GM18868 (cell line): ENCODE results near the gene TTLL3.
A peak's percentile ranks its signal among the peaks of the same experiment; 100 is the strongest.
"Not testable (repeated sequence)": the region's sequence is repeated elsewhere in the genome, so short reads cannot be mapped to it uniquely, and the experiment has no call there.

ENCODE experiments used
- ATAC-seq: cut with Tn5 transposase; IDR thresholded peaks from one replicate; pipeline ENCODE4 v1.9.1; 2021; ENCODE audit warnings: mild to moderate bottlenecking, moderate library complexity; ENCODE audit not compliant: unreplicated experiment

The TTLL3 gene

DNA sequence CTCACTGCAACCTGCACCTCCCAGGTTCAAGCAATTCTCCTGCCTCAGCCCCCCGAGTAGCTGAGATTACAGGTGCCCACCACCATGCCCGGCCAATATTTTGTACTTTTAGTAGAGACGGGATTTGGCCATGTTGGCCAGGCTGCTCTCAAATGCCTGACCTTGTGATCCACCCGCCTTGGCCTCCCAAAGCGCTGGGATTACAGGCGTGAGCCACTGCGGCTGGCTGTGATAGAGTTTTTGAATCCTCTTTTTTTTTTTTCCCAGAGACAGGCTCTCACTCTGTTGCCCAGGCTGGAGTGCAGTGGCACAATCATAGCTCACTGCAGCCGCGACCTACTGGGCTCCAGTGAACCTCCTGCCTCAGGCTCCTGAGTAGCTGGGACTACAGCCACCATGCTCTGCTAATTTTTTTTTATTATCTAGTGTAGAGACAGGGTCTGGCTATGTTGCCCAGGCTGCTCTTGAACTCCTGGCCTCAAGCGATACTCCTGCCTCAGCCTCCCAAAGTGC is 55.1 kb downstream of the TTLL3 start:
- ATAC-seq = not testable (repeated sequence)

DNA sequence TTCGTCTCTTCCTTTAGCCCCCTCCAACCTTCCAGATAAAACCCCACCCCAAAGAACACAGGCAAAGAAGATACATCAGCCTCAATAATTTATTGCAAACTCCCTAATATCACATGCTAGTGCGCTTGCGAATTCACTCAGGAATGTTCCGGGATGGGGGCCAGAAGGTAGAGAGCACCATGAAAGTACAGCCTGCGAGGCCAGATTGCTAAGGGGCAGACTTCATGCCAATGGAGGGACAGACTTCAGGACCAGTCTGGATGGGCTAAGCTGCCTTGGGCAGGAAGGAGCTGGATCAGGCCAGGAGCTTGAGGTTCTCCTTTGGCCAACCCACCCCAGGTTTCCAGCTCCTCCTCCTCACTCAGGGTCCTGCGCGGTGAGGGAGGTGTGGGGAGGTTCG is 56.6 kb downstream of the TTLL3 start:
- no peak for ATAC-seq

DNA sequence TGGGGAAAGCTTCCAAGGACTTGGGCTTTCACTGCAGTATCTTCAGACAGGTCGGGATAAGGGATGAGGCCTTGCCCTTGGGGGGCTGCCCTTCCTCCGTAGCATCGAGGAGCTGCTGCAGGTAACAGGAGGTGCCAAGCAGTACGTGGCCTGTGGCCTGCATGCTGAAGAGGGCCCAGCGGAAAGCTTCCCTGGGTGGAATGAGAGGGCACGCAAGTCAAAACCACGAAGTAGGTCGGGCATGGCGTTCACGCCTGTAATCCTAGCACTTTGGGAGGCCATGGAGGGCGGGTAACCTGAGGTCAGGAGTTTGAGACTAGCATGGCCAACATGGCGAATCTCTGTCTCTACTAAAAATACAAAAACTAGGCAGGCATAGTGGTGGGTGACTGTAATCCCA is 57.0 kb downstream of the TTLL3 start:
- no peak for ATAC-seq

DNA sequence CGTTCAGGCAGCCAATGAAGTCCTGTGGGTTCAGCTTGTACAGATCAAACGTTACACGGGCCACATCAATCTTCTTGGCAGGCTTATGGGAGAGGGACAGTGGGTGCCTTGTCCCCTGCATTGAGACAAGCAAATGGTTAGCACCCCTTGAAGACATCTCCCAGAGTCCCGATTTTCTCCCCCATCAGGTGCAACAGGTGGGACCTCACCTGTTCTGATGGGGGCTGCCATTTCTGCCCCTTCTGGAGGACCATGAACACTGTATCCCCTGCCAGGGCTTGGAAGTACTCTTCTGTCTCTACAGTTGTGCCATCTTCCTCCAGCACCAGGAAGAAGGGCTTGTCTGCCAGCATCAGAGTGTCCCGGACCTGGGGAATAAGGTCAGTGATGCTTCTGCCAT is 59.9 kb downstream of the TTLL3 start:
- ATAC-seq = no peak

DNA sequence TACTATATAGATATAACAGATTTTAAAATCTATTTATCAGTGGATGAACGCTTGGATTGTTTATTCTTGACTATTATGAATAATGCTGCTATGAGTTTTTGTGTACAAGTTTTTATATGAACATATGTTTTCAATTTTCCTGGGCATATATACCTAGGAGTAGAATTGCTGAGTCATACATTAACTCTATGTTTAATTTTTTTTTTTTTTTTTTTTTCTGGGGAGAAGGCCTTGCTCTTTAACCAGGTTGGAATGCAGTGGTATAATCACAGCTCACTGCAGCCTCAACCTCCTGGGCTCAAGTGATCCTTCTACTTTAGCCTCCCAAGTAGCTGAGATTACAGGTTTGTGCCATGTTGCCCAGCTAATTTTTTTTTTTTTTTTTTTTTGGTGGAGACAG is 60.9 kb downstream of the TTLL3 start:
- ATAC-seq = no peak

DNA sequence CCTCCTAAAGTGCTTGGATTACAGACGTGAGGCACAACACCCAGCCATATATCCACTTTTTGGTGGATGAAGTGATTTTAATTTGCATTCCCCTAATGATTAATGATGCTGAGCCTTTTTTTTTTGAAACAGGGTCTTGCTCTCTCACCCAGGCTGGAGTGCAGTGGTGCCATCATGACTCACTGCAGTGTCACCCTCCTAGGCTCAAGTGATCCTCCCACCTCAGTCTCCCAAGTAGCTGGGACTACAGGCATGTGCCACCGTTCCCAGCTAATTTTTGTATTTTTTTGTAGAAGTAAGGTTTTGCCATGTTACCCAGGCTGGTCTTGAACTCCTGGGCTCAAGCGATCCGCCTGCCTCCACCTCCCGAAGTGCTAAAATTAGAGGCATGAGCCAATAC is 62.0 kb downstream of the TTLL3 start:
- ATAC-seq = not testable (repeated sequence)

DNA sequence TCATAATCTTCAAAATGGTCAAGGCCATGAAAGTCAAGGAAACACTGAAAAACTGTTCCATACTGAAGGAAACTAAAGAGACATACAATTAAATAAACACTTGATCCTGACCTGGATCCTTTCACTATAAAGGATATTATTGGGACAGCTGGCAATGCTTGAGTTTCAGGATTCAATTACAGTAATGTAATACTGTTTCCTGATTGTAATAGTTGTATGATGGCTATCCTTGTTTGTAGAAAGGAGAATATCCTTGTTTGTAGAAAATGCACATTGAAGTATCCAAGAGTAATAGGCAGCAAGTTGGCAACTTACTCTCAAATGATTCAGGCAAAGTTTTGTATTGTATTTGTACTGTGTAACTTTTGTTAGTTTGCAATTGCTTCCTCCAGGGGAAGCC is 65.4 kb downstream of the TTLL3 start:
- ATAC-seq = no peak

DNA sequence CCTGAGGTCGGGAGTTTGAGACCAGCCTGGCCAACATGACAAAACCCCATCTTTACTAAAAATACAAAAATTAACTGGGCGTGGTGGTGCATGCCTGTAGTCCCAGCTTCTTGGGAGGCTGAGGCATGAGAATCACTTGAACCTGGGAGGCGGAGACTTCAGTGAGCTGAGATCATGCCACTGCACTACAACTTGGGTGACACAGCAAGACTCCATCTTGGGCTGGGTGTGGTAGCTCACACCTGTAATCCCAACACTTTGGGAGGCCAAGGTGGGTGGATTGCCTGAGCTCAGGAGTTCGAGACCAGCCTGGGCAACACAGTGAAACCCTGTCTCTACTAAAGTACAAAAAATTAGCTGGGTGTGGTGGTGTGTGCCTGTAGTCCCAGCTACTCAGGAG is 66.2 kb downstream of the TTLL3 start:
- ATAC-seq = not testable (repeated sequence)

DNA sequence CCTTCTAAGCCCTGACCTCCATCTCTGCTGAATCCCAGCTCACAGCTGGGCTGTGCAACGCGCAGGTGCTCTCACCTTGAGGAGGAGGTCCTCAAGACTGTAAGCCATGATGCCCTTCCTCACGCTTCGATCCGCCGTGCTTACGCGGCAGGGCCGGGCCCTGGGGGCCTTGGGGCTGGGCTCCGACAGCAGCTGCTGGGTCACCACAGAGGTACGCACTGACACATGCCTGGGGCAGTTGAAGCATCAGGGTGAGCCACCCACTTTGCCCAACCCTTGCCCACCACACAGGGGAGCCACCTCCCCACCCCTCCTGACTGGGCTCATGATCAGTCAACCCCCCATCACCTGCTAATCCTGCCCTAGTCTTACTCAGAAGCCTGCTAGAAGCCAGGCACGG is 66.9 kb downstream of the TTLL3 start:
- no peak for ATAC-seq

DNA sequence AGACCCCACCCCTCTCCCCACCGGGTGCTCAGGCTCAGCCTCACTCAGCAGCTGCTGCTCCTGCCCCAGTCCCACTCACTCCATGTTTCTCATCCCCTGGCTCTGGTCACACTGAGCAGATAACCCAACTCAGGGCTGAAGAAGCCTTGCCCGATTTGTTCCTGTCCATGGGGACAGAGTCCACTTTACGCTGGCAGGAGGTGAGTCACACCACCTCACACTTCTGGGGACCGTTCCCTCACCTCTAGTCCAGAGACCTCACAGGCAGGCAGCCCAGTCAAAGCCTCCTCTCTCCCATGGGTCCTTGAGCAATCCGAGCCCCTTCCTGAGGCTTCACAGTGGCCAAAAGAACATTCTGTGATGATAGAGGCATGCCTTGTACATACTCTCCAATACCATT is 68.6 kb downstream of the TTLL3 start:
- ATAC-seq = no peak

DNA sequence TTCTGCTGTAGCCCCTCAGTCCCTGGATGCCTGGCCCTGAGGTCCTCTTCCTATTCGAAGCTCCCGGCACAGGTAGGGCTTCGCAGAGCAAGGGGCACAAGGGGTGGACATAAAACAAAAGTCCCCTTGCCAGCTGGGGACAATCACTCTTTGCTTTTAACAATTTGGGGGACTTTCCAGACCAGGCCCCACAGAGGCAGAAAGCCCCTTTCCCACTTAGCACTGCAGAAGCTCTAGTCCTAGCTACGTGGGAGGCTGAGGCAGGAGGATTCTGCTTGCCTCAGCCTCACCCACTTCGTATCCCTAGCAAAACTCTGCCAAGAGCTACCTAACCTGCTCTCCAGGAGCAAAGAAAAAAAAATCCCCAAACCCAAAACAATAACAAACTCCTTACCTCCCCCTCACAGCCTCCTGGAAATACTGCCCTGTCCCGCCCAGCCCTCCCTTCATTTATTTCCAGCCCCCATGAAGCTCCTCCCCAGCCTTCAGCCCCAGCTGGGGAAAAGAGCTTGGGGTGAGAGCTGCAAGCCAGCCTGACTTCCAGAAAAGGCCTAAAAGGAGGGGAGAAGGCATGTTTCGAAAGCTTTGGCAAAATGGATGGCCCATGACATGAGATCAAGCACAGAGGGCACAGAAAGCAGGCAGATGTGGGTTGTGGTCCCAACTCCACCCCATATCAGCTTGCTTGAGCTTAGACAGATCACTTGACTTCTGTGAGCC is 69.9 kb downstream of the TTLL3 start, which contains the start of gene CIDEC:
TSS of gene CIDEC (minus strand) at position 424 of the 720 bp plus-strand sequence. CDS start 1,767 bp downstream, outside the sequence.
- ATAC-seq = peak; percentile 66

DNA sequence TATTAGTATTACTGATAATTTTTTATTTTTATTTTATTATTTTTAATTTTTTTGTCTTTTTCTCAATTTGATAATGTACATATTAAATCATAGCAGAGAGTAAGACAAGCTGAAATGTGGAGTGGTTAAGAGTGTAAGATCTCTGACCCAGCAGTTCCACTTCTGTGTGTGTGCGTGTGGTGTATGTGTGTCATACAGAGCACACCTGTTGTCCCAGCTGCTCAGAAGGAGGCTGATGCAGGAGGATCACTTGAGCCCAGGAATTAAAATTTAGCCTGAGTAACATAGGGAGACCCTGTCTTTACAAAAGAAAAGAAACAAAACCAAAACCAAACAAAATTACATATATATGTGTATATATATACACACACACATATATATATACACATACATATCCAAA is 71.4 kb downstream of the TTLL3 start:
- no peak for ATAC-seq

DNA sequence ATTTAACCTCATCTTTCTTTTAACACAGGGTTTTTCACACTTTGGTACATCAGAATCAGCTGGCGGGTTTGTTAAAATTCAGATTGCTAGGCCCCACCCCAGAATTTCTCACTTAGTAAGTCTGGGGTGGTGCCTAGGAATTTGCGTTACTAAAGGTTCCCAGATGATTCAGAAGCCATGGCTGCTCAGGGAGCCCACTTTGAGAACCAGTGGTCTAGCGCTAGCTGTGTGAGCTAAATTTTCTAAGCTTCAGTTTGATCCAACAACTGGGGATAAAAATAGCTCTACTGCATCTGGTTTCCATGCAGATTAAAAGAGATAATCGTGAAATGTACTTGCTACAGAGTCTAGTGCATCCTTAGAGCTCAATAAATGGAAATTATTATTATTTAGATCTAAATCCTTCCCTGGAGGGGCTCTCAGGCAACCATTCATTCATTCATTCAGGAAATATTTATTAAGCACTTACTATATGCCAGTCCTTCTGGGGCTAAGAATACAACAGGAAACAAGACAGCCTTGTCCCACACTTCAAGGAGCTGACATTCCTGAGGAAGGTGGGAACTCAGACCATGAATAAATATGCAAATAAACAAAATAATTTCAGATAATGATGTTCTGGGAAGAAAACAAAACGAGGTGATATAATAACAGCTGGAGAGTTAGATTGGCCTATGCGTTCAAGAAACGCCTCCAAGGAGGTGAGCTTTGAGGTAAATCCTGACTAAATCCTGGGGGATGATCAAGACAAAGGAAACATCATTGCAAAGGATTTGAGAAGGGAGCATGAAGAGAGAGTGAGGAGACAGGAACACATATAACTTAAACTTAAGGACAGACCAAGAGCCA is 73.9 kb downstream of the TTLL3 start:
- no peak for ATAC-seq

DNA sequence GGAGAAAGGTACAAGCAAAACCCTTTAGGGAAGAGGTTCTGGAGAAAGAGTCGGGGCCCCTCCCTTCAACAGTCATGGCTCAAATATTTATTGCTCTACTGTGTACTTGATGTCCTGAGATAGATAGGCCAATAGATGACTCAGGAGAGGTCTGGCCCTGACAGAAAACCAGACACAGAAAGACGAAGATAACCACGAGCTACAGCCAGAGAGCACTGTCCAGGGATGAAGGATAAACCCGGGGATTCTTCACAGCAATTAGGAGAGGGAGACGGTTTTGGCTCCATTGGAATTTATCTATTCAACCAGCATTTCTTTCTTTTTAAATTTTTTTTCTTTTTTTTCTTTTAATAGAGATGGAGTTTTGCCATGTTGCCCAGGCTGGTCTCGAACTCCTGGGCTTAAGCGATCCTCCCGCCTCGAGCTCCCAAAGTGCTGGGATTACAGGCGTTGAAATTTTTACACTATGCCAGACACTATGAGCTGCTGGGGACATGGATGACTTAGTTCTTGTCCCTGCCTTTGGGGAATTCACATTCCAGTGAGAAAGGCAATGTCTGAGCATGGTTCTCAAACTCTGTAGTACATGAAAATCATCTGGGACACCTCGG is 74.6 kb downstream of the TTLL3 start:
- no peak for ATAC-seq
